ENCODE results near the gene MCC.

DNA sequence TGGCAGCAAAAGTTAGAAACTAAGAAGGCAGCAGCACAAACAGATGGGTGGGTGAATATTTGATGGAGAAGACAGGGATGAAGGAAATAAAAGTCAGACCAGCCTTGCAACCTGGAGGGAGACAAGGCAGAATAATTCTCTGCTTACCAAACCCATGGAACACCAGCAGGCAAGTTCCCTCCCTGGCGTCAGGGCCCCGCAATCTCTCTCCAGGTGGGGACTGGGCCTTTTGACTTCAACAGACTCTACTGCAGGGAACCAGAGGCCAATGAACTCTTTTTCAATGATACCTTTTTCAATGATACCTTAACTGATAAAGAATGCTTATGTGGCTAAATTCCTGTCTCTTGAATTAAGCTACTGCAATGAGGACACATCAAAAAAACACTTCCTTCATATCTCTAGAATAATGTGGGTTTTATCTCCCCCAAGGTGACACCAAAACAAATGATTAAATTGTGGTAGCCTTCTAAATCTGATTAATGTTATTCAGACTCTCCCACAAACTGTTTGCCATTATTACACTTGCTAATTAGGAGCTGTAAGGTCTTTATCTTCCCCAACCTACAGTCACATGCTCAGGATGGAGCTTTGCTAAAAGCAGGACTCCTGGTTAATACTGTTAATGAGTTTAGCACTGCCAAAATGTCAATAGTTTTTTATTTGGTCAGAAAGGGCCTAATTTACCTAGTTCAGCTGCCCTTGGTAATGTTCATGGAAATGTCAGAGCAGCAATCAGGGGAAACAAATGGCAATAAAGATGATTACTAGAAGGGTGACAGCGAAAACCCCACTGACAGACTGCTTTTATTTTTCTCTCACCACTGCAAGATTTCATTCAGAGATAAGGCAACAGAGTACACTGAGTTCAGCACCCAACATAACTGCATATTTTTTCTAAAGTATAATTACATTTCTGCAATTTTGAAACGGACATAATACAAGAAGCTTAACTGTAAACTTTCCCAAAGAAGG, 218.9 kb downstream of the MCC start:
- TF ChIP-seq, protein P1, sequence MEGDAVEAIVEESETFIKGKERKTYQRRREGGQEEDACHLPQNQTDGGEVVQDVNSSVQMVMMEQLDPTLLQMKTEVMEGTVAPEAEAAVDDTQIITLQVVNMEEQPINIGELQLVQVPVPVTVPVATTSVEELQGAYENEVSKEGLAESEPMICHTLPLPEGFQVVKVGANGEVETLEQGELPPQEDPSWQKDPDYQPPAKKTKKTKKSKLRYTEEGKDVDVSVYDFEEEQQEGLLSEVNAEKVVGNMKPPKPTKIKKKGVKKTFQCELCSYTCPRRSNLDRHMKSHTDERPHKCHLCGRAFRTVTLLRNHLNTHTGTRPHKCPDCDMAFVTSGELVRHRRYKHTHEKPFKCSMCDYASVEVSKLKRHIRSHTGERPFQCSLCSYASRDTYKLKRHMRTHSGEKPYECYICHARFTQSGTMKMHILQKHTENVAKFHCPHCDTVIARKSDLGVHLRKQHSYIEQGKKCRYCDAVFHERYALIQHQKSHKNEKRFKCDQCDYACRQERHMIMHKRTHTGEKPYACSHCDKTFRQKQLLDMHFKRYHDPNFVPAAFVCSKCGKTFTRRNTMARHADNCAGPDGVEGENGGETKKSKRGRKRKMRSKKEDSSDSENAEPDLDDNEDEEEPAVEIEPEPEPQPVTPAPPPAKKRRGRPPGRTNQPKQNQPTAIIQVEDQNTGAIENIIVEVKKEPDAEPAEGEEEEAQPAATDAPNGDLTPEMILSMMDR (IDR thresholded peaks at IDR 0.05): no peak
- no peak for TF ChIP-seq EZH2 (IDR thresholded peaks at IDR 0.05; ENCODE audit: borderline replicate concordance, insufficient read depth, low read depth, low read length, poor library complexity, severe bottlenecking)

Data from B cell (primary cell).